Dermis microvascular lymphatic vessel endothelial cell (primary cell): ENCODE measurements around the gene MRPS15. TPM values are rescaled to one million over a fixed set of nuclear protein-coding genes. Genes with fewer than 3 reads are reported as not detected.
"Not testable (repeated sequence)": the region's sequence is repeated elsewhere in the genome, so short reads cannot be mapped to it uniquely, and the experiment has no call there.

Experiments used
- DNase-seq, 2 donors: peaks; one replicate each; pipeline versions ENCODE4 v3.0.0 to v3.0.0-alpha.2; 2010; ENCODE audit warnings: low read depth in 2 of 2
- total RNA-seq: library from RNA; depleted of rRNA; stranded (reverse); fragments of >200 nt; gene quantifications from 2 replicates; pipeline ENCODE4 v1.2.1, GENCODE V29; 2014

The MRPS15 gene
- 57.0 and 78.6 TPM in 2 replicates for total RNA-seq

DNA sequence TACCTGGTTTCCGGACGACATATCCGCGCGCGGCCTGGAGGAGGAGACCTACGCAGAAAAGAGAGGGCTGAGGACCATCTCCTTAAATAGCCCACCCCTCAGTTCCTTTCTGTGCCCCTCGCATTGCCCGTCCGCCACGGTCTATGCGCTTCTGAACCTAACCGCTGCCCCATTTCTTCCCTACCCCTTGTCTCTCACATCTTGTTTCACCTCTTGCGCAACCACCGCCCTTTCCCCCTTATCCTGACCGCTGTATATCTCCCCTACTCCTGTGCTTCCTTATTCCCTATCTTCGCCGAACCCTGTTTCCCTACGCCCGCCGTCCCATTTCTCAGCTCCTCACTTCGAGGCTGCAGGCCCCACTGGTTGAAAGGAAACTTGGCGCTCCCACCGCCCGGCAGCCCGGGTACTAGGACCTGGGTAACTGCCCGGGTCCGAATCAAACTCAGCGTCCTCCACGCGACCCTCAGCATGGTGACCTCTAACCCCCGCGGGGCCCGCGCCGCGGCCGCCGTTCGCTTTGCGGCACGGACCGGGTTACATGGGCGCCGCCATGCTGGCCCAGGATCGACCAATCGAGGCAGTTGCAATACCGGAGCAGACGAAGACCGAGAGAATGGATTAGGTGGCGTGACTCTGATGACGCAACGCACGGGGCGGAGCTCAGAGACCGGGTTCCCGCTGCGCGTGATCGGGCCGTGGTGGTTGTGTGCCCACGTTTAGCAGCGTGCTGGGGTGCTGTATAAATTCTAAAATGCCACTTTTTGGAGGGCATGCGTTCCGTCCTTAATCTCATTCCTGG is at the start of gene MRPS15:
Gene MRPS15, minus strand, starts transcription at position 582 of the 802 bp plus-strand sequence. Its CDS starts 109 bp downstream, at position 473.
- DNase-seq, result peak; percentile 91 to 95

DNA sequence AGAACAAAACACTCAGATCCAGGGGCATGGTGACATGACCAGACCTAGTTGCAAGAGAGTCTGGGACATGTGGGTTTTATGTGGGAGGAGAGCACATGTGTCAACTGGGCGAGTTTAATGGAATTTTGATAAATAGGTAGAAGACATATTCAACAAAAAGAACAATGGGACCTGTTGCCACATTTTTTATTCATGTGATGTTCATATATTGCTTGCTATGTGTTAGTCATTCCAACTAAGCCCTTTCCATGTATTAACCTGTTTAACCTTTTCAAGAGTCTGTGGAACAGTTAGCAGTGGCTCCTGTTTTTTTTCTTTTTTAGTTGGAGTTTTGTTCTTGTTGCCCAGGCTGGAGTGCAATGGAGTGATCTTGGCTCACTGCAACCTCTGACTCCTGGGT is 48.7 kb upstream of the MRPS15 start:
- DNase-seq, result no peak

DNA sequence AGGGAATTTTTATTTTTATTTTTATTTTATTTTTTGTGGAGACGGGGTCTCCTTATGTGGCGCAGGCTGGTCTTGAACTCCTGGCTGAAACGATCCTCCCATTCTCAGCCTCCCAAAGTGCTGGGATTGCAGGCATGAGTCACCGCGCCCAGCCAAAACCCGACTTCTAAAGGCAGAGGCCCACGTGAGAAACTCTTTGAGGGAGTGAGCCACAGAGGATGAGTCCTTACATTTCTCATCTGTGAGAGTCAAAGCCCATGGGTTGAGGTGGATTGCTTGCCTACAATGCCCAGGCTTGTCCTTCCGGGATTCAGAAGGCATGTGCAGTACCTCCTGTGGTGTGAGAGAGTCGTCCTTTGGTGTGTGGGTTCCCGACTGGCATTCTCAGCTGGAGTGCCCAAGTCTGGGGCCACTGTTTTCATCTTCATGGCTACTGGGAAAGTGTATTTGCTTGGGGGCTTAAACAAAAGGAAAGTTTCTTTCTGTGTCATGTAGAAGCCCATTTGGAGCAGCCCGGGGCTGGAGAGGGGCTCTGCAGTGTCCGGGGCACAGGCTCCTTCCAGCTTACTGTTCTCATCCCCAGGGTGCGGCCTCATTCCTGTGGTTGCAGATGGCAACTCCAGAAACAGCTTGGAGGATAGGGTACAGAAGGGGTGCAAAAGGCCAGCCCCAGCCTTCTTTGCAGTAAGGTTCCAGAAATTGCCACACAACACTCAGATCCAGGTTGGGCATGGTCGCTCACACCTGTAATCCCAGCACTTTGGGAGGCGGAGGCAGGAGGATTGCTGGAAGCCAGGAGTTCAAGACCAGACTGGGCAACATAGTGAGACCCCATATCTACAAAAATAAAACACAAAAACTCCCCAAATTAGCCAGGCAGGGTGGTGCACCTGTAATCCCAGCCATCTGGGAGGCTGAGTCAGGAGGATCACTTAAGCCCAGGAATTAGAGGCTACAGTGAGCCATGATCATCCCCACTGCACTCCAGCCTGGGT is 47.9 kb upstream of the MRPS15 start:
- DNase-seq, result no peak

DNA sequence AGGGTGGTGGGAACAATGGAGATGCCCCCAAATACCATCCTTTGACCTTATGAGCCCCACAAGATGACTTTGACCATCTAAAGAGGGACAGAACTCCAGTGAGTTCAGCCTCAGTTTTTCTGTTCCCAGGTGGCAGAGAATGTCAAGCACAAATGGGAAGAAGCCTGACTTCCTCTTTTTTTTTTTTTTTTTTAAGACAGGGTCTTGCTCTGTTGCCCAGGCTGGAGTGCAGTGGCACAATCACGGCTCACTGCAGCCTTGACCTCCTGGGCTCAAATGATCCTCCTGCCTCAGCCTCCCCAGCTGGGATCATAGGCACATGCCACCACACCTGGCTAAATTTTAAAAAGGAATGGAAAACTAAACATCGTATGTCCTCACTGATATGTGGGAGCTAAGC is 47.0 kb upstream of the MRPS15 start:
- not testable (repeated sequence) for DNase-seq

DNA sequence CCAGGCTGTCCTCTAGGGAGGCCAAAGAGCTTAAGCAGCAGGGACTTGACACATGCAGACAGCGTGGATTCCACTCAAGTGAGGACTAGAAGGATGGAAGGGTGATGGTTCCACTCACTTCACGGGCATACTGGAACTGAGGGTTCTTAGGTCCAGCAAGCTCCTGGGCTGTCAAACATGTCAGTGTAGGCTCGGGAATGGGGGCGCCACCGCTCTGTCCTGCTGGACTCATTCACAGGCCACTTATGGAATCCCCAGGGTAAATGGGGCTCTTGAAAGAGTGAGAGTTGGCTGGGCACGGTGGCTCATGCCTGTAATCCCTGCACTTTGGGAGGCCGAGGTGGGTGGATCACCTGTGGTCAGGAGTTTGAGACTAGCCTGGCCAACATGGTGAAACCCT is 46.2 kb upstream of the MRPS15 start:
- DNase-seq, result no peak

DNA sequence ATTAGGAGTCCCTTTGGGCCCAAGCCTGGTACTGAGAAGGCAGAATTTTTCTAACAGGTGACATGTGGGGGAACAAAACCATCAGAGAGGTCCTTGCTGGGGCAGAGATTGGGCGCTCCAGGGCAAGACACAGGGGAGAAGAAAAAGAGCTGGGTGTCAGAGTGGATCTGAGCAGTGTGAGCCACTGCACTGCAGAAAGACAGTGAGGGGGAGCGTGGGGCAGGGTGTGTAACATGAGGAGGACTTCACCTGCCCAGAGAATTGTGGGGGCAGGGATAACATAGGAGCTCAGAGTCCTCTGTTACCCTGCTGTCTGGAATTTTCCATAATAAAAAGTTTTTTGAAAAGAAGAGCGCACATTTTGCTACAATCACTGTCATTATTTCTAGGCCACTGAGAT is 44.1 kb upstream of the MRPS15 start:
- no peak for DNase-seq

DNA sequence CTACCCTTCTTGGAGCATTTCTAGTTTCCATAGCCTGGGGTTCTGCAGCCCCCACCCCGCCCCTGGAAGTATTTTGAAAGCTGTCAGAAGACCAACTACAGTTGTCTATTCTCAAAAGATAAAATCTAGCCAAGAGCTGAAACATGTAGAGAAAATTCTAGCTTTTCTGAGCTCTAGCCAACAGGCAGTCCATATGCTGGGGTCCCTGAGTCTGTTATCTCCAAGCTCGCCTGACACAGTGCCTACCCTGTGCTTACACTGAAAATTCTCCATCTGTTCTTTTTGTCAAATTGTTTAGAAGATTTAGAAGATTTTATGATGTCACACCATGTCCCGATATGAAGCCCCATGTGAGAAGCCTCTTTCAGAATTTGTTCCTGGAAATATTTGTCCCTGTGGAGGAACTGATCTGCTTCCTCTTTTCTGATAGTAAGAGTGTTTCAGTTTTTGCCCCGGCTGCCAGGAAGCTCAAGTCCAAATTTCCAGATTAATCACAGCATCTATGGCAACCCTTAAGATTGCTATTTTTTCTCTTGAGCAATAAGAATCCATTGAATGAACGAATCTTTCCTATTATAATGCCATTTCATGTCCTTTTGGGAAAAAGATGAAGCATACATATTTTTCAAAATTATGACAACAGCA is 42.2 kb upstream of the MRPS15 start:
- no peak for DNase-seq

DNA sequence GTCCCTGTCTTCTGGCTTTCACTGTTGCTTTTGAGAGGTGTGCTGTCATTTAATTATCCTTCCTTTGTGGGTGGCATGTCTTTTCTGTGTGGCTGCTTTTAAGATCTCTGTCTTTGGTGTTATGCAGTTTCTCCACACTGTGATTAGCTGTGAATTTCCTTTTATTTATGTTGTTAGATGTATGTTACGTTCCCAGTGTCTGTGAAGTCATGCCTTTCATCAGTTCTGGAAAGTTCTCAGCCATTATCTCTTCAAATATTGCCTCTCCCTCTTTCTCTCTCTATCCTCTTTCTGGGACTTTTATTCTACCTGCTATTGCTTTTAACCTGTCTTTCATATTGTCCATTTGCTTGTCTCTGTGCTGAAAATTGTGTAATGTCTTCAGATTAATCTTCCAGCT is 39.5 kb upstream of the MRPS15 start:
- DNase-seq, result no peak

DNA sequence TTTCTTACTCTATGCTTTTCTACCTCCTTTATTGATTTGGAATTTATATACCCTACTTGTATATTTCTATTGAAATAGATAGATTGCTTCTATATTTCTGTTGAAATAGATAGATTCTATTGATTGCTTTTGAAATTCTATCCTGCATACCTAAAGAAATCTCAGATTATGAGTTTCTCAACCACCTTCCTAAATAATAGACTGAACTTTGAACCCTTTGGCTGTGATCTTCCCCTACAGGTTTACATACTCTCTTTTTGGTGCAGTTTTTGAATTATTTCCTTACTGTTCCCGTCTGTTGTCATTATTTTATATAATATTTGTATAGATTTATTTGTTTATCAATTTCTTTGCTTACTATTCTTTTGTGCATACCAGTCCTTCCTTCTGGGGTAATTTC is 39.0 kb upstream of the MRPS15 start:
- DNase-seq, result no peak

DNA sequence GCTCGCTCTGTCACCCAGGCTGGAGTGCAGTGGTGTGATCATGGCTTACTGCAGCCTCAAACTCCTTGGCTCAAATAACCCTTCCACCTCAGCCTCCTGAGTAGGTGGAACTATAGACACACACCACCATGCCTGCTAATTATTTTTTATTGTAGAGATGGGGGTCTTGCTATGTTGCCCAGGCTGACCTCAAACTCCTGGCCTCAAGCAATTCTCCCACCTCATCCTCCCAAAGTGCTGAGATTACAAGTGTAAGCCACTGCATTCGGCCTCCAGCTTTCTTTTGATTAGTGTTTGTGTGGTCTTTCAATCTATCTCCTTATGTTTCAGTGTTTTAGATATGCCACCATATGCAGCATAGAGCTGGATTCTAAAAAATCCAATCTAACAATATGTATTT is 38.4 kb upstream of the MRPS15 start:
- DNase-seq, result no peak

DNA sequence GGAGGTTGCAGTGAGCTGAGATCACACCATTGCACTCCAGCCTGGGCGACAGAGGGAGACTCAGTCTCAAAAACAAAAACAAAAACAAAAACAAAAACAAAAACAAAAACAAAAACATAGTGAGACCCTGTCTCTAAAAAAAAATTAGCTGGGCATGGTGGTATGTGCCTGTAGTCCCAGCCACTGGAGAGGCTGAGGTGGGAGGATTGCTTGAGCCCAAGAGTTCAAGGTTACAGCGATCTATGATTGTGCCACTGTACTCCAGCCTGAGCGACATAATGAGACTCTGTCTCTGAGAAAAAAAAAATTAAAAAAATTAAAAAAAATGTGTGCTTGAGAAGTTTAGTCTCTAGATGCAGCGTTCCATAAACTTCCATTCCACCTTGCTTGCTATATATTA is 37.7 kb upstream of the MRPS15 start:
- not testable (repeated sequence) for DNase-seq

DNA sequence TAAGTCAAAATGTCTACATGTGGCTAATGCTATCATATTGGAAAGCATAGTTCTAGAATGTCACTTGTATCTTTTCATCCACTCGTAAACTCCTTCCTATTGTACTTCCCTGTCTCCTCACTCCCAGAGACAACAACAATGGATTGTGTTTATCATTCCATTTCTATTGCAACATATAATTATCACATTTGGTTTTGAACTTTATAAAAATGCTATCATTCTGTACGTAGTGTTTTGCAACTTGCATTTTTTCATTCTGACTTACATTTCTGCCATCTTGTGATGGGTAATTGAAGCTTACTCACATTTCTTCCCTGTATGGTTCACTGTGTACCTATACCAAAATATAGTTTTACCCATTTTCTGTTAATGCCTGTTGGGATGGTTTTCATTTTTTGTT is 33.0 kb upstream of the MRPS15 start:
- no peak for DNase-seq

DNA sequence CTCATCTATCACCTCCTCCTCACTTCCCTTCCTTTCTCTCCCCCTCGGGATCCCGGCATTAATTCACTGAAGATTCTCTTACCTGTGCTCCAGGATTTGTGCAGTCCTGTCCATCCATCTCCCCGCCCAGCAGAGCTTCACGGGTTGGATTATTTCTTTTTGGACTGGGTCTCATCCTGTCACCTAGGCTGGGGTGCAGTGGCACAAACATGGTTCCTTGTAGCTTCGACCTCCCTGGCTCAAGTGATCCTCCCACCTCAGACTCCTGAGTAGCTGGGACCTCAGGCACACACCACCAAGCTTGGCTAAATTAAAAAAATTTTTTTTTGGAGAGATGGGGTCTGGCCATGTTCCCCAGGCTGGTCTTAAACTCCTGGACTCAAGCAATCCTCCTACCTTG is 30.8 kb upstream of the MRPS15 start:
- DNase-seq, result no peak

DNA sequence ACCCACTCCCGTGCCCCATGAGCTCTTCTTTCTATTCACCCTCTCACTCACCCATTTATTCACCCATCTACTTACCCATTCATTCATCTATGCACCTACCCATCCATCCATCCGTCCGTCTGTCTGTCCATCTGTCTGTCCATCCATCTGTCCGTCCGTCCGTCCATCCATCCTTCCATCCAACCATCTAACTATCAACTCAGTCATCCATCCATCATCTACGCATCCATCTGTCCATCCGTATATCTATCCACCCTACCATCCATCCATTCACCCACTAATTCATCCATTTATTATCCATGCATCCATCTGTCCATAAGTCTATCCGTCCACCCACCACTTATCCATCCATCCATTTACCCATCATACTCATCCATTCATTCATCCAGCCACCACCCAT is 29.3 kb upstream of the MRPS15 start:
- DNase-seq, result no peak

DNA sequence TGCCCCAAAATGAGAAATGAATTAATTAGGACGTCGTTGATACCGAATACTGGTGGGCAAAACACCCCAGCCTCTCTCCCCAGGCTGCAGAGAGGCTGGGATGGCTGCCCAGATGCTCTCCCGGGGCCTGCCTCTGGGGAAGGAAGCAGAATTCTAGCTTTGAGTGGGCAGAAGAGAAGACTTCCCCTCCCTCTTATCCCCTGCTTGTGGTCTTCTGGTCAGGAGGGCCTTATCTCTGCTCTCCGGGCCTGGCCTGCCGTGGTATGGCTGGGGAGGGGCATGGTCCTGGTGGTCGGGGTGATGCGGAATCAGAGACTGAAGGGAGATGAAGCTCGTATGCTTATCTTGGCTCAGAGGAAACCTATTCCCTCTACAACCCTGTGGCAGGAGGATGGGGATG is 28.3 kb upstream of the MRPS15 start:
- no peak for DNase-seq

DNA sequence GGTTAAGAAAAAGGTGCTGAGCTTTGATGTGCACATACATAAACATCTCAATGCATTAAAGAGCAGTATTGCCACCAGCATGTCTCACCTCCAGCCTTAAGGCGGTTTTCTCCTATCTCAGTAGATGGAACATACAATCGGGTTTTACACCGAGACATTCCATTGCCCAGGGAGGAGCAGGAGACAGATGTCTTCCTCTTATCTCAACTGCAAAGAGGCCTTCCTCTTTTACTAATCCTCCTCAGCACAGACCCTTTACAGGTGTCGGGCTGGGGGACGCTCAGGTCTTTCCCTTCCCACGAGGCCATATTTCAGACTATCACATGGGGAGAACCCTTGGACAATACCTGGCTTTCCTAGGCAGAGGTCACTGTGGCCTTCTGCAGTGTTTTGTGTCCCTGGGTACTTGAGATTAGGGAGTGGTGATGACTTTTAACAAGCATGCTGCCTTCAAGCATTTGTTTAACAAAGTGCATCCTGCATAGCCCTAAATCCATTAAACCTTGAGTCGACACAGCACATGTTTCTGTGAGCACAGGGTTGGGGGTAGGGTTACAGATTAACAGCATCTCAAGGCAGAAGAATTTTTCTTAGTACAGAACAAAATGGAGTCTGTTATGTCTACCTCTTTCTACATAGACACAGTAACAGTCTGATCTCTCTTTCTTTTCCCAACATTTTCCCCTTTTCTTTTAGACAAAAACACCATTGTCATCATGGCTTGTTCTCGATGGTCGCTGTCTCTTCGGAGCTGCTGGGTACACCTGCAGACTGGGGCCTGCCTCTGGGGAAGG is 25.3 kb upstream of the MRPS15 start:
- not testable (repeated sequence) for DNase-seq

DNA sequence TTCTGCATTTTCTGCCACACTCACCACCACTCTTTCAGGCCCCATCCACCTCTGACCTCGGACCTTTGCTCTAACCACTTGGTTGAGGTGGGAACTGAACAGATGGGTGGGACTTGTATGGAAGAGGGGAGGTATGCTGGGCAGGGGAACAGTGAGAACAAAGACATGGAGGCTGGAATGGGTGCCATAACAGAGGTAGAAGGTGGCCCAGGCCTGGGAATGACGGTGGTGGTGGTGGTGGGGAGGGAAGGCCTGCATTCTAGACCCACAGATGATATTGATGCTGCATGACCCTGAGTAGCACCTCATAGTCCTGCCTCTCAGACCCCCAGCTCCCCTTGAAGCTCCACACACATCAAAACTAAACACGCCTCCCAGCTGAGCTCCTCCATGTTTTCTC is 23.7 kb upstream of the MRPS15 start:
- no peak for DNase-seq

DNA sequence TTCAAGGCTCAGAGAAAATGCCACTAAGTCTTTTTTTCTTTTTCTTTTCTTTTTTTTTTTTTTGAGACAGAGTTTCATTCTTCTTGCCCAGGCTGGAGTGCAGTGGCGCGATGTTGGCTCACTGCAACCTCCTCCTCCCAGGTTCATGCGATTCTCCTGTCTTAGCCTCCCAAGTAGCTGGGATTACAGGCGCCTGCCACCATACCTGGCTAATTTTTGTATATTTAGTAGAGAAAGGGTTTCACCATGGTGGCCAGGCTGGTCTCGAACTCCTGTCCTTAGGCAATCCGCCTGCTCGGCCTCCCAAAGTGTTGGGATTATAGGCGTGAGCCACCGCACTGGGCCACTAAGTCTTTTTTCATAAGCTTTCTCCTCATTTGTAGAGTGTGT is 23.1 kb upstream of the MRPS15 start:
- DNase-seq, result not testable (repeated sequence)

DNA sequence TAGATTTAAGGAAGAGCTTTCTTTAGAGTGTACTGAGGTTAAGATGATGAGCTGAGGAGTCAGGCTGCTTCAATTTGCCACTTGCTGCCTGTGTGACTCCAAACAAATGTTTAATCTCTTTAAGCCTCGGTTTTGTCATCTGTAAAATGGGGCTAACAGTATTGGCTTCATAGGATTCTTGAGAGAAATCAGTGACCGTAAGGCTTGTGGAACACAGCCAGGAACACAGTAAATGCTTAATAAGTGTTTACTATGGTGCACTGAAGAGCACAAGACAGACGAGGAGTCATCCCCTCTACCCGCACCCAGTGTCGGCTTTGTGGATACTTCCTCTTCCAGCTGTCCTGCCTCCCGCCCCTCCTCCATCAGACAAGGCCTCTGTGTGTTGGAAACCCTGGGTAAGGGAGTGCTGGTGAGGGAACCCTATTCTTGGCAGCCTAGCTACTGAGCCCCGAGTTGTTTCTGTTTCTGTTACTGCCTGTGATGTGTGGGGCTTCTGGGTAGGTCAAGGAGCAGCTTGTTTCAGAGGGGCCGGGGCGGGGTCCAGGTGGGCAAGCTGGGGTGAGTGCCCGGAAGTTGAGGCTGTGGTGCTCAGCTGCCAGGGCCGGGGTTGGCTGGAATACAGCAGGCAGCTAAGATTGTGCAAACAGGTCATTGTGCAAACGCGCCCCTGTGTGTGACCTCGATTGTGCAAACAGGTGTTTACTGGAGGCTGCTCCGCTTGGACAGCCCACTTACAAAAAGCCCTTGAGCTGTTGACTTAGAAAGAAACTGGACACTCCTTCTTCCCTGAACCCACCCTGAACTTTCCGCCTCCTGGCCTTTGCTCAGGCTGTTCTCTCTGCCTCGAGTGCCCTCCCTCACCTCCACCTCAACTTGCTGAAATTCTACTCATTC is 22.5 kb upstream of the MRPS15 start:
- no peak for DNase-seq

DNA sequence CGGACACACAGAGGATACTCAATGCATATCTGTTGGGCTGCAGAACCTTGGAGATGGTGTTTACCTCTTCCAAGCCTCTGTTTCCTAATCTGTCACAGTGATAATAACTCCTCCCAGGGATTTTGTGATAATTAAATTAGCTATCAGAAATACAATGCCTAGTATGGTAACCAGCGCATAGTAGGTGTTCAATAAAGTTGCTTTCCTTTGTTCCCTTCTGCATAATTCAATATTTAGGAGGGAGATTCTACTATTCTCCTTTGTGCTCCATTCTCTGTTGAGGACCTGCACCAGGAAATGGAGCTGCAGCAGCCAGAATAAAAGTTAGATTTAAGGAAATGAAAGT is 21.9 kb upstream of the MRPS15 start:
- DNase-seq, result no peak
